Osteoblast (primary cell): Measurements from ENCODE around the gene GPR84. TPM values are rescaled to one million over a fixed set of nuclear protein-coding genes. Genes with fewer than 3 reads are reported as not detected.

ENCODE experiments used
- DNase-seq: peaks from one replicate; pipeline ENCODE4 v3.0.0; 2011; ENCODE audit warnings: low spot score, mixed read lengths; ENCODE audit not compliant: insufficient read length; ENCODE audit errors: missing footprints
- H2AFZ ChIP-seq: 2 replicates; pipeline ENCODE4 v1.6.0; 2011; ENCODE audit warnings: mild to moderate bottlenecking, low read length
- H3K27ac ChIP-seq: 2 replicates; pipeline ENCODE4 v1.5.1; 2011; ENCODE audit warnings: mild to moderate bottlenecking, low read depth, low read length, moderate library complexity
- H3K27me3 ChIP-seq: 2 replicates; pipeline ENCODE4 v1.6.0; 2012; ENCODE audit warnings: mild to moderate bottlenecking, control low read depth, inconsistent platforms, low read length, moderate library complexity; ENCODE audit not compliant: insufficient read depth
- H3K36me3 ChIP-seq: 2 replicates; pipeline ENCODE4 v1.5.1; 2011; ENCODE audit warnings: mild to moderate bottlenecking, low read length, control low read depth, moderate library complexity; ENCODE audit not compliant: insufficient read depth
- H3K4me1 ChIP-seq: 2 replicates; pipeline ENCODE4 v1.5.1; 2011; ENCODE audit warnings: mild to moderate bottlenecking, low read length, control low read depth, moderate library complexity; ENCODE audit not compliant: insufficient read depth
- H3K4me2 ChIP-seq: 2 replicates; pipeline ENCODE4 v1.6.0; 2011; ENCODE audit warnings: mild to moderate bottlenecking, low read length; ENCODE audit not compliant: insufficient read depth
- H3K4me3 ChIP-seq: fragments of 200-600 bp; sonication (generic); 3 replicates; pipeline ENCODE4 v1.5.1; 2012; ENCODE audit warnings: mild to moderate bottlenecking, low read length, inconsistent platforms; ENCODE audit not compliant: insufficient read depth
- H3K79me2 ChIP-seq: 2 replicates; pipeline ENCODE4 v1.6.0; 2012; ENCODE audit warnings: mild to moderate bottlenecking, low read length, control low read depth, inconsistent platforms; ENCODE audit not compliant: insufficient read depth
- H3K9me3 ChIP-seq: 2 replicates; pipeline ENCODE4 v1.5.1; 2011; ENCODE audit warnings: low read depth, low read length, control low read depth
- H4K20me1 ChIP-seq: 2 replicates; pipeline ENCODE4 v1.6.0; 2012; ENCODE audit warnings: mild to moderate bottlenecking, low read length, control low read depth; ENCODE audit not compliant: insufficient read depth
- total RNA-seq: library from RNA; depleted of rRNA; stranded (reverse); fragments of >200 nt; gene quantifications from 2 replicates; pipeline ENCODE4 v1.2.3, GENCODE V29; 2012
- TF ChIP-seq, protein P1 (sequence below): IDR thresholded peaks from 2 replicates; pipeline ENCODE4 v1.5.1; 2011; ENCODE audit warnings: mild to moderate bottlenecking, low read depth, low read length, moderate library complexity; ENCODE audit errors: extremely low read depth

Gene GPR84
- total RNA-seq, 1 donor: 0.36 TPM

- H3K27me3 ChIP-seq: no peaks in the 10 kb centered on the region
- peaks cover 28% of the 10 kb centered on the region for H3K4me1 ChIP-seq
- H3K36me3 ChIP-seq: no peaks in the 10 kb centered on the region
- H3K79me2 ChIP-seq: no peaks in the 10 kb centered on the region
- peak overlapping the region; percentile 88 for H3K4me3 ChIP-seq
- peak overlapping the region; percentile 90 for H3K4me2 ChIP-seq
- peak; percentile 97 for DNase-seq
- TF ChIP-seq, protein P1, sequence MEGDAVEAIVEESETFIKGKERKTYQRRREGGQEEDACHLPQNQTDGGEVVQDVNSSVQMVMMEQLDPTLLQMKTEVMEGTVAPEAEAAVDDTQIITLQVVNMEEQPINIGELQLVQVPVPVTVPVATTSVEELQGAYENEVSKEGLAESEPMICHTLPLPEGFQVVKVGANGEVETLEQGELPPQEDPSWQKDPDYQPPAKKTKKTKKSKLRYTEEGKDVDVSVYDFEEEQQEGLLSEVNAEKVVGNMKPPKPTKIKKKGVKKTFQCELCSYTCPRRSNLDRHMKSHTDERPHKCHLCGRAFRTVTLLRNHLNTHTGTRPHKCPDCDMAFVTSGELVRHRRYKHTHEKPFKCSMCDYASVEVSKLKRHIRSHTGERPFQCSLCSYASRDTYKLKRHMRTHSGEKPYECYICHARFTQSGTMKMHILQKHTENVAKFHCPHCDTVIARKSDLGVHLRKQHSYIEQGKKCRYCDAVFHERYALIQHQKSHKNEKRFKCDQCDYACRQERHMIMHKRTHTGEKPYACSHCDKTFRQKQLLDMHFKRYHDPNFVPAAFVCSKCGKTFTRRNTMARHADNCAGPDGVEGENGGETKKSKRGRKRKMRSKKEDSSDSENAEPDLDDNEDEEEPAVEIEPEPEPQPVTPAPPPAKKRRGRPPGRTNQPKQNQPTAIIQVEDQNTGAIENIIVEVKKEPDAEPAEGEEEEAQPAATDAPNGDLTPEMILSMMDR: no peak
- peak overlapping the region; percentile 90 for H2AFZ ChIP-seq
- H3K27ac ChIP-seq: peak overlapping the region; percentile 97
- H4K20me1 ChIP-seq: no peaks in the 10 kb centered on the region
- H3K9me3 ChIP-seq: no peaks in the 10 kb centered on the region
Observed at GRCh38 chr12:54358945-54359761, 5.1 kb downstream of the GPR84 start.

- DNase-seq: peak; percentile 85
- TF ChIP-seq, protein P1: no peak
Observed at GRCh38 chr12:54358191-54358944, 5.9 kb downstream of the GPR84 start.

GRCh38 chr12:54357506-54358190 is 6.6 kb downstream of the GPR84 start:
- Histone ChIP-seq H3K4me1 (peaks cover 32% of the 10 kb centered on the region), H3K4me2 (peak overlapping the region; percentile 90), H4K20me1 (no peaks in the 10 kb centered on the region), H3K79me2 (no peaks in the 10 kb centered on the region), H3K9me3 (no peaks in the 10 kb centered on the region), H3K27ac (no peak overlapping the region), H3K36me3 (no peaks in the 10 kb centered on the region), H2AFZ (no peak overlapping the region), H3K4me3 (peak overlapping the region; percentile 88), H3K27me3 (no peaks in the 10 kb centered on the region)
- TF ChIP-seq, protein P1: no peak
- DNase-seq: peak; percentile 29

More at GRCh38 chr12:54358191-54358944, 5.9 kb downstream of the GPR84 start:
- H3K9me3 ChIP-seq: no peaks in the 10 kb centered on the region
- H3K36me3 ChIP-seq: no peaks in the 10 kb centered on the region
- H3K27ac ChIP-seq: peak overlapping the region; percentile 97
- peaks cover 28% of the 10 kb centered on the region for H3K4me1 ChIP-seq
- peak overlapping the region; percentile 90 for H3K4me2 ChIP-seq
- H4K20me1 ChIP-seq: no peaks in the 10 kb centered on the region
- peak overlapping the region; percentile 90 for H2AFZ ChIP-seq
- H3K27me3 ChIP-seq: no peaks in the 10 kb centered on the region
- peak overlapping the region; percentile 88 for H3K4me3 ChIP-seq
- H3K79me2 ChIP-seq: no peaks in the 10 kb centered on the region
